Sigmoid colon (tissue), 3 donors: ENCODE results near the gene PAPPA.

ENCODE experiments used
- POLR2A ChIP-seq, 2 donors: fragments of 450-650 bp; IDR thresholded peaks; one replicate each; pipeline ENCODE4 v1.6.1; 2016; ENCODE audit warnings: antibody characterized with exemption in 2 of 2, mild to moderate bottlenecking in 2 of 2, moderate library complexity in 2 of 2
- TF ChIP-seq, protein P1 (sequence below), 4 experiments: fragments of 450-650 bp in 3 of 4; fragments of 200-600 bp in 1 of 4; IDR thresholded peaks; one replicate each; pipeline ENCODE4 v1.5.1; 2016 to 2019; ENCODE audit warnings: antibody characterized with exemption in 4 of 4, mild to moderate bottlenecking in 3 of 4, moderate library complexity in 2 of 4

DNA sequence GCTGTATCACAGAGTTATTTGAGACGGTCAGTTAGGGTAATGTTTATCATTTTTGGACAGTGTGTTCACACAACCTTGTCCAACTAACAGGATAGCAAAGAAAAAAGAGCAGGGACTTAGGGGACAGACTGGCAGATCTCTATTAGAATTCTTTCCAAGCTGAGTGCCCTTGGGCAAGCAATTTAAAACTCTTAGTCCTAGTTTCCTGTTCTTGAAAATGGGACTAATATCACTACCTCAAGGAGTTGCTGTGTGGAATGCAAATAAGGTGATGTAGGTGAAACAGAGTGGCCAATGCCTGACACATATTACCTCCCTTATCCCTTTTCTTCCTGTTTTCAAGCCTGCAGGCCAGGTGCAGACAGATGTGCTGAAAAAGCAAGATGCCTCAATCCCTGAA is 186.7 kb downstream of the PAPPA start:
- TF ChIP-seq, protein P1, sequence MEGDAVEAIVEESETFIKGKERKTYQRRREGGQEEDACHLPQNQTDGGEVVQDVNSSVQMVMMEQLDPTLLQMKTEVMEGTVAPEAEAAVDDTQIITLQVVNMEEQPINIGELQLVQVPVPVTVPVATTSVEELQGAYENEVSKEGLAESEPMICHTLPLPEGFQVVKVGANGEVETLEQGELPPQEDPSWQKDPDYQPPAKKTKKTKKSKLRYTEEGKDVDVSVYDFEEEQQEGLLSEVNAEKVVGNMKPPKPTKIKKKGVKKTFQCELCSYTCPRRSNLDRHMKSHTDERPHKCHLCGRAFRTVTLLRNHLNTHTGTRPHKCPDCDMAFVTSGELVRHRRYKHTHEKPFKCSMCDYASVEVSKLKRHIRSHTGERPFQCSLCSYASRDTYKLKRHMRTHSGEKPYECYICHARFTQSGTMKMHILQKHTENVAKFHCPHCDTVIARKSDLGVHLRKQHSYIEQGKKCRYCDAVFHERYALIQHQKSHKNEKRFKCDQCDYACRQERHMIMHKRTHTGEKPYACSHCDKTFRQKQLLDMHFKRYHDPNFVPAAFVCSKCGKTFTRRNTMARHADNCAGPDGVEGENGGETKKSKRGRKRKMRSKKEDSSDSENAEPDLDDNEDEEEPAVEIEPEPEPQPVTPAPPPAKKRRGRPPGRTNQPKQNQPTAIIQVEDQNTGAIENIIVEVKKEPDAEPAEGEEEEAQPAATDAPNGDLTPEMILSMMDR (IDR thresholded peaks at IDR 0.05), result no peak
- TF ChIP-seq POLR2A (IDR thresholded peaks at IDR 0.05), result no peak
